ENCODE measurements around the gene RTP3.

DNA sequence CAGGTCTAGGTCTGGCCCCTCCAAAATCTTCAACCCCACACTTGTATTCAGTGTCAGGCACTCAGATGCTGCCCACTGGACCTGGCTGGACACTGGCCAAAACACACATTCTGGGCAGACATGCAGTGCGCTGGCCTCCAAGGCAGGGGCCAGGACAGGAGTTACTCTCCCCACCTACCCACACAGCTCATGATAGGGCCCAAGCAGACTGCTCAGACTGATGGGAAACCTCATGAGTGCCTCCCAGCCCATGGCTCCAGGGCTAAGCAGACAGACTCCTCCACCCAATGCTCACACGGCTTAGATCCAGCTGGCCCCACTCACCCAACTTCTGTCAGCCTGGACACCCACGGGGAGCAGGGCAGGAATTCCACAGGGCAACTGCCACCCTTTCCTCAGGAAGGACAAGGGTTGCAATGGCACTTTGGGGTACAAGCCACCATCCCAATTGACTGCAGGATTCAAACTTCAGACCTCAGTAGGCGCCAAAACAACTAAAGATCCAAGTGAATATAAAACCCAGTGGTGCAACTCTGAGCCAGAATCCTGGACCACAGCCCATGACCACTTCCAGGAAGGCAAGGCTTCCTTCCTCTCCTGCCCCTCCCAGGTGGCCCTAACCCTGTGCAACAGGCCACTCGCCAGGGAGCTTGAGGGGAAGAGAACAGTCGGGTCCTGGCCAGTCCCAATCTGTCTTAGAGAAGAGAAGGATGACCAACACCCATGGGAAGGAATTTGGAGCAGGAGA lies 34.5 kb upstream of the RTP3 start:
- TF ChIP-seq CTCF (IDR thresholded peaks at IDR 0.05) (no peak), POLR2A (IDR thresholded peaks at IDR 0.05) (no peak)

All from body of pancreas (tissue), 4 donors.